ENCODE measurements around the gene FAM149A. TPM values are rescaled to one million over a fixed set of nuclear protein-coding genes. Genes with fewer than 3 reads are reported as not detected.

FAM149A gene
- 44.2 and 47.7 TPM in 2 replicates for total RNA-seq (2014; rRNA removed; shearing (Covaris generic); ENCODE audit: low replicate concordance)

DNA sequence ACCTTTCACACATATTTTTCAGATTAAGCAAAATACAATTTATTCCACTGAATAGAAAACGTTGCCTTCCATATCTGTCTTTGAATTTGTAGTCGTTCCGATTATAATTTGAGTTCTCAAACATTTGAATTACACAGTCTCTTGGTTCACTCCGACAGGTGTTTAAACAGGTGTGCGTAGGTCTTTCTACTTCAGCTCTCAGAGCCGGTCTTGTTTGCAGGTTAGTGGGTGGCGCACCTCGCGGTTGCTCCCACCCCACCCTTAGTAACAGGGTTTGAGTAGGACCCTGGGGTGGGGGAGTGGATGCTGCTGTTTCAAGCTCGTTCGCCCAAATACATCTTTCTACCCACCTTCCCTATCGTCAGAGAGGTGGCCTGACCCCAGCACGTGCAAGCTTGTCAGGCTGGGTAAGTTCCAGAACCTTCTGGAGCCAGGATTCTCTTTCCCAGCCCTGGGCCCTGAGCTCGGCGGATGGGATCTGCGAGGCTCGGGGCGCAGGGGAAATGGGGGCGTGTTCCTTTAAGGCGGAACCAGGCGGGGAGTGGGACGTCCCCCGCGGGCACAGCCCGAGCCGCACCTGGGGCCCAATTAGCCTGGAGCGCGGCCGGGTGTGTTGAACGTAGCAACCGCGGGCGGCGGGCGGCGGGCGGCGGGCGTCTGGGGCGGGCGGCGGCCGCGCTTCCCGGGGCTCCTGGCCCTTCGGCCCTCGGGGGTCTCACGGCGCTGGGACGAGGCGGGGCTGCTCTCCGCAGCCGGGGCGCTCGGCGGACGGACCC lies at the start of gene FAM149A:
Gene FAM149A (plus strand): TSS at position 591 of the 776 bp plus-strand sequence.
- DNase-seq (ENCODE audit: low read depth): no peak
- in situ Hi-C loops (cut with HindIII; ENCODE audit: low pct_unique_long_range_greater_than_20kb, low sequenced_read_pairs): no loop called here

DNA sequence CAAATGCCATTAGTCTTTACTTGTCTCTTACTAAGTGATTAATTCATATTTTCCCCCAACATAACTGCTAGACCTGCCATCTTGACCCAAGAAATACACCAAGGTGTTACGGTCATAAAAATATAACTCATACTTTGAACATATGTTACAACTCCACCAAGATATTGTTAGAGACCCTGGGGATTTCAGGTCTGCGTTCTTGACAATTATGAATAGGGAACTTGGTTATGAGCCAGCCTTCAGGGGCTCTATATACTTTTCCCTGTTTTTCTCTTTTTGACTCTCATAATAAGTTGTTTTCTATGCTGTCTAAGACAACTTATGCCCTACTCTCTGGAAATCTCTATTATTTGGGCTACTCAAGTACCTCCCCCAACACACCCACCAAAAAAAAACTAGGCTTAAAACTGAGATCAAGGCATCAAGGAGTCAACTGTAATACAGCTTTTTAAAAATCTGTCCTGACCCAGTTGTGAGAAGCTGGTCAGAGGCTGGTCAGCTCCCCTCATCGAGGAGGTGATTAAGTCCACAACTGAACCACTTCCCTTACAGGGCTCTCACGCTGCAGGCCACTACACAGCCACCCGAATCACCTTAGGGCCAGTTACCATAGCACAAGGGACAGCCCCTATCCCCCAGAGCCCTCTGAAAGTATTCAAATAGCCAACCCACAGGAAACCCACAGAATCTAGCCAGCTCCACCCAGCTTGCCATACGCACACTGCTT lies 46.1 kb upstream of the FAM149A start:
- no peak for DNase-seq (ENCODE audit: low read depth)
- in situ Hi-C loops (cut with HindIII; ENCODE audit: low pct_unique_long_range_greater_than_20kb, low sequenced_read_pairs): no loop called here

DNA sequence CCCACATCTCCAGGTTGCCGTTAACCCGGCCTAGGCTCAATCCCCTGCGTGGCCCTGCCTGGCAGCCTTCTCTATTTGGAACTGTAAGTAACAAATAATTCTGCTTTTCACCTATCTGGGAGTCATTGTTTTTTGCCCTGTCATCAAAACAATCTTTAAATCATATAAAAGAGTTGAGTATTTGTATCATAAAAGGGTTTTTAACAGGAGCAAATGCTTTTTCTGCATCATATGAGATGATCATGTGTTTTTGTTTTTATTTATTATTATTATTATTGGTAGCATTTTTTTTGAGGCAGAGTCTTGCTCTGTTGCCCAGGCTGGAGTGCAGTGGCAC lies 45.6 kb upstream of the FAM149A start:
- DNase-seq (ENCODE audit: low read depth): no peak
- in situ Hi-C loops (cut with HindIII; ENCODE audit: low pct_unique_long_range_greater_than_20kb, low sequenced_read_pairs): no loop called here

DNA sequence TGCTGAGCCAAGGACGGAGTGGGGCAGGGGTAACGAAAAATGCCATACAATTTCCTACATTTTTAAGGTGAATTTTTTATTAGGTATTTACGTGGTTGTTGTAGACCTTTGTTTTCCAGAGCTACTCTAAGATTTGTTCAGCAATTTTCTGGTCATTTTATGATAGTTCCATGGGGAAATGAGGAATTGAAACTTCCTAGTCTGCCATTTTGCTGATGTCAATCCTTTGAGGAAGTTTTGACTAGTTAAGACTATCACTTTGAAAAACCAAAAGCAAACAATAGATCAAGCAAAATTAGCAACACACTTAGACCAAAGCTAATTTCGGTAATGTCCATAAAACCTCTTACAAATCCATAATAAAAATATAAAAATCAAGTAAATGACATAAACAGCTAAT lies 42.6 kb upstream of the FAM149A start:
- no peak for DNase-seq (ENCODE audit: low read depth)
- in situ Hi-C loops (cut with HindIII; ENCODE audit: low pct_unique_long_range_greater_than_20kb, low sequenced_read_pairs): no loop called here

DNA sequence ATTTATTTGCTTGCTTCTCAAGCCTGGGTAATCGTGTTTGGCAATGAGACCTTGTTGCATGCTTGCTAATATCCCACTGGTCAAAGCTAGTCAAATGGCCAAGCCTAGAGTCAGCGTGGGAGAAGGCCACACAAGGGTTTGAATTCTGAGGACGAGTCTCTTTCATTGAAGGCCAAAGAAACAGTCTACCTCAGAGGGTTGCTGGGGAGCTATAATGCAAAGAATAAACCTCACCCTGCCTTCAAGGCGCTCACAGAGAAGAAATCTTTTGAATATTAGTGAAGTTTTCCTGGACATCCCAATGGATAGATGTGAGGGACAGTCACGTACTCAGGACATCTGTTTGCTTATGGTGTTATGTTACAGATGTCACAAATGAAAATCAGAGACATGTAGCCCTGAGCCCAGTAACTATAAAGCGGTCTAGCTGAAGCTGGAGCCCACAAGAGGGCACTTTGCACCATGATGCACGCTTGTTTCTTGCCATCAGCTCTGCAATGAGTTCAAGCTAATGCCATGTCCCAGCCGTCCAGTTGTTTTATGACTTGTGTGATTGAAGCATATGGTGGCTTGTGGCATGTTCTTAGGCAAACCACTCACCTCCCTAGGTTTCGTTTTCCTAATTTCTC lies 36.6 kb upstream of the FAM149A start:
- peak; percentile 64 for DNase-seq (ENCODE audit: low read depth)
- in situ Hi-C loops (cut with HindIII; ENCODE audit: low pct_unique_long_range_greater_than_20kb, low sequenced_read_pairs): no loop called here

DNA sequence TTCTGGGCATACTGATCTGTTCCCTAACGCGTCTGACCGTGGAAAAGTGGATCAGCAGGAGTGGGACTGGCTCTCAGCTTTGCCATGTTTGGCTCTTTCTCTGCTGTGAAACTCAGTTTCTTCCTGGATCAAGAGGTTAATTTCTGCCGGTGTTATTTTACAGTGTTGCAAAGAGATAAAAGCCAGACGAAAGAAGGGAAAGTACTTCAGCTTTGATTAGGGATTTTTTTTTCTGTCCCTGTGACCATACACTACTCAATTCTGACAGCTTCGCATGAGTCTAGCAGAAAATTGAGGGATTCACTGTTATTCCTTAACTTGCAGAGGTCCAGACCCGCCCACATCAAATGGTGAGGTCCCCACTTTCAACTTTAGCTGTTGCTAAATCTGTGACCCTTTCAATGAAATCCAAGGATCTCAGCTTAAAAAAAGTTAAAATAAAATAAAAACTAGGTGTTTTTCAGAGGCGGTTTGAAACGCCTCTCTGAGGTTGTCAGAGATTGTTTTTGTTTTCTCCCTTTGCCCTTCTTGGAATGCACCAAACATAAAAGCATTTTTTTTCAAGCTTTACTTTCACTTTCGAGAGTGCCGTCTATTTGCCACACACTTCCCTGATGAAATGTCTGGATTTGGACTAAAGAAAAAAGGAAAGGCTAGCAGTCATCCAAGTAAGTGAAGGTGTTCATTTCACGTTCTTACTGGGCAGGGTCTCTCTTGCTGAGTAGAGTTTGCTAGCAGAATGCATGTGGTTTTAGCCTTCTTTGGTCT lies 35.7 kb upstream of the FAM149A start, which contains the start of gene TLR3:
Gene TLR3 (plus strand): TSS at position 576 of the 768 bp plus-strand sequence. CDS start 7,464 bp downstream, outside the sequence.
- in situ Hi-C loops (cut with HindIII; ENCODE audit: low pct_unique_long_range_greater_than_20kb, low sequenced_read_pairs): no loop called here
- peak; percentile 38 for DNase-seq (ENCODE audit: low read depth)

DNA sequence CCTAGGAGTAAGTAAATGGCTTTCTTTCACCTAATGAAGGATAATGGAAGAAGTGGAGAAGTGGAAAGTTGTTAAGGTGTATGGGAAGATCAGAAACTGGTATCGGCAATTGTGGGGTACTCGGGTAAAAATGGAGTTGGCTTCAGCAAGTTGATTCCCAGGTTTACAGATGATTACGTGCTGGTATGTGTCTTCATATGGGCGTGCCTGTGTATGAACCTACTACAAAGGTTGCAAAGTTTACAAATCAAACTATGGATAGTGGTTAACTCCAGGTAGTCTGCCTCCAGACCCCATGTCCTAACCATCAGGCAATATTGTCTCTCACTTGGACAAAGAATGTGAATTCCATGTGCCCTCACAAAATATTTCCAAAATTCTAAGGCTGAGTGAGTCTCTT lies 34.8 kb upstream of the FAM149A start:
- in situ Hi-C loops (cut with HindIII; ENCODE audit: low pct_unique_long_range_greater_than_20kb, low sequenced_read_pairs): no loop called here
- DNase-seq (ENCODE audit: low read depth): no peak

DNA sequence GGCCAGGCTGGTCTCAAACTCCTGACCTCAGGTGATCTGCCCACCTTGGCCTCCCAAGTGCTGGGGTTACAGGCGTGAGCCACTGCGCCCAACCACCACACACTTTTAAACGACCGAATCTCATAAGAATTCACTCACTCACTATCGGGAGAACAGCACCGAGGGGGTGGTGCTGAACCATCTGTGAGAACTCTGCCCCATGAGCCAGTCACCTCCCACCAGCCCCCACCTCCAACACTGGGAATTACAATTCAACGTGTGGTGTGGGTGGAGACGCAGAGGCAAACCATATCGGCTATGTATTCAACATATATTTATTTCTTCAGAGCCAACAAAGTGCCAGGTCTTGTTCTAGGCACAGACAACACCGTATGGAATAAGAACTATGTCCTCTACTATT lies 32.0 kb upstream of the FAM149A start:
- DNase-seq (ENCODE audit: low read depth): no peak
- in situ Hi-C loops (cut with HindIII; ENCODE audit: low pct_unique_long_range_greater_than_20kb, low sequenced_read_pairs): no loop called here

DNA sequence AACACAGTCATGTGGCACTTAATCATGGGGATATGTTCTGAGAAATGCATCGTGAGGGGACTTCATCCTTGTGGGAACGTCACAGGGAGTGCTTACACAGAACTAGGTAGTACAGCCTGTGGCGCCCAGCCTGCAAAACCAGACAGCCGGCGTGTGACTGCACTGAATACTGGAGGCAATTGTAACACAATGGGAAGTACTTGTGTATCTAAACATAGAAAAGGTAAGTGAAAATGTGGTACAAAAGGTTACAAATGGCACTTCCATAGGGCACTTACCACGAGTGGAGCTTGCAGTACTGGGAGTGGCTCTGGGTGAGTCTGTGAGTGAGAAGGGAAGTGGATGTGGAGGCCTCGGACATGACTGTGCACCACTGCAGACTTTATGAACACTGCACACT lies 30.3 kb upstream of the FAM149A start:
- in situ Hi-C loops (cut with HindIII; ENCODE audit: low pct_unique_long_range_greater_than_20kb, low sequenced_read_pairs): no loop called here
- no peak for DNase-seq (ENCODE audit: low read depth)

DNA sequence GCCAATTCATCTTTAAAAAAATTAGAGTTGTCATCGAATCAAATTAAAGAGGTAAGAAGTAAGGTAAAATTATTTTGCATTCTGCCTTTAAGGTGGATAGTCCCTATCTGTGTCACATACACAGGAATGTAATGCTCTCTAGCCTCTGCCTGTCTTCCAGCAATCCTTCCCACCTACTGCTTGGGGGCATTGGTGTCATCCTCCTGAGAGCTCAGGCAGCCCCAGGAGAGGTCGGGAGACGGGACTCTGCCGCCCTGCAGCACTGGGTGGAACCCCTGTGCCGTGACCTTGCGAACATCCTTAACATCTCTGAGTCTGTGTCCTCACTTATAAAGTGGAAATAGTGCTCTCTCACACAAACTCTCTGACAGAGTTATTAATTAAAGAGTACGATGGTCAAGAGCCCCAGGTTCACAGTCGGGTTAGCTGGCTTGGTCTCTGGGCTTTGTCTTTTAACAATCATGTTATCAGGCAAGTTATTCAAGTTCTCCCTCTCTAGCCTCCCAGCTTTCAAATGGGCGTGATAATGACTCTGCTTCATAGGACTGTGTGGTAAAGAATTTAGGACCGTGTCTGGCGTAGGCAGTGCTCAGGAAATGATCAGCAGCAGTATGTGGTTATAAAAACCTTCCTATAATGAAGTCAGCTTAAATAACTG lies 25.4 kb upstream of the FAM149A start:
- DNase-seq (ENCODE audit: low read depth): peak; percentile 14
- in situ Hi-C loops (cut with HindIII; ENCODE audit: low pct_unique_long_range_greater_than_20kb, low sequenced_read_pairs): no loop called here

DNA sequence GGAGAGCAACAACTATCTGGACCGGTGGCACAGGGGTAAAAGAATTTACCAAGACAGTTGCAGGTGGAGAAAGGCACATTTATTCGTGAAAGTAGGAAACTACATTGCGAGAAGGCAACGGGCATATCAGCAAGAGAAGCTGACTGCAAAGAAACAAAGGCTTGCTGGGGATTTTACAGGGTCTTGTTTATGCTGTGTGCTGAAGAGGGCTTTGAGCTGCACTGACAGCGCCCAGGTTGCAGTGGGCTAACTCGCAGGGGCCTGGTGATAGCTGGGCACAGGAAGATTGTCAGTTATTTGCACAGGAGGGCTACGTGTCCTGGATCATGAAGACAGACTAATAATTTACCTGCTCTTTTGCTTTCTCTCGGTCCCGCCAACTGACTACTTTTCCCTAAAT lies 24.8 kb upstream of the FAM149A start:
- in situ Hi-C loops (cut with HindIII; ENCODE audit: low pct_unique_long_range_greater_than_20kb, low sequenced_read_pairs): no loop called here
- DNase-seq (ENCODE audit: low read depth): peak; percentile 4

DNA sequence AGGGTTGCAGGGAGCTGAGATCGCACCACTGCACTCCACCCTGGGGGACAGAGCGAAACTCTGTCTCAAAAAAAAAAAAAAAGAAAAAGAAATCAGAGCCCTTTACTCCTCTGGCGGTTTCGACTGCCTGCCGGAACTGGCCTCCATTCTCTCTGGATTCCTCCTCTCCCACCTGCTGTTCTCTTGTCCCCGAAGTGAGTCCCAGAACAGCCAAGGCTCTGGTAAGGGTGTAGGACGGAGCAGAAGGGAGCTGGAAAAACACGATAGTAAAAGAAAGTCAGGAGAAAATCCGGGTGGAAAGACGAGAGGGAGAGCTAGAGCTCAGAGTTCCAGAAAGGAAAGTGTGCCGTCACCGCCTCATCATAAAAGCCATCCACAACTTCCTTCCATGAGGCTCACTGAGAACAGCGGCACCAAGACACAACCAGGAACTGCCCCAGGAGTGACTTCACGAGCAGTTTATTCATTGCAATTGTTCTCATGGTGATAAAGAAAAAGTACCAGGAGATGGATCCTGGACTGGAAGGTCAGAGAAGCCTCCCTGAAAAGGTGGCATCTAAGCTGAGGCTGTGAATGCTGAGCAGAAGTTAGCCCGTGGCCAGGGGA lies 23.2 kb upstream of the FAM149A start:
- no peak for DNase-seq (ENCODE audit: low read depth)
- in situ Hi-C loops (cut with HindIII; ENCODE audit: low pct_unique_long_range_greater_than_20kb, low sequenced_read_pairs): no loop called here

DNA sequence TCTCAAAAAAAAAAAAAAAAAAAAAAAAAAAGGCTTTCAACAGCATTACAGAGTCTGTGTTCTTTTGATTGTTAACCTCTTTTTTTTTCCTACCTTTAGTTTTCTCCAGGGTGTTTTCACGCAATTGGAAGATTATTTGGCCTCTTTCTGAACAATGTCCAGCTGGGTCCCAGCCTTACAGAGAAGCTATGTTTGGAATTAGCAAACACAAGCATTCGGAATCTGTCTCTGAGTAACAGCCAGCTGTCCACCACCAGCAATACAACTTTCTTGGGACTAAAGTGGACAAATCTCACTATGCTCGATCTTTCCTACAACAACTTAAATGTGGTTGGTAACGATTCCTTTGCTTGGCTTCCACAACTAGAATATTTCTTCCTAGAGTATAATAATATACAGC lies 22.3 kb upstream of the FAM149A start:
- DNase-seq (ENCODE audit: low read depth): no peak
- in situ Hi-C loops (cut with HindIII; ENCODE audit: low pct_unique_long_range_greater_than_20kb, low sequenced_read_pairs): no loop called here

DNA sequence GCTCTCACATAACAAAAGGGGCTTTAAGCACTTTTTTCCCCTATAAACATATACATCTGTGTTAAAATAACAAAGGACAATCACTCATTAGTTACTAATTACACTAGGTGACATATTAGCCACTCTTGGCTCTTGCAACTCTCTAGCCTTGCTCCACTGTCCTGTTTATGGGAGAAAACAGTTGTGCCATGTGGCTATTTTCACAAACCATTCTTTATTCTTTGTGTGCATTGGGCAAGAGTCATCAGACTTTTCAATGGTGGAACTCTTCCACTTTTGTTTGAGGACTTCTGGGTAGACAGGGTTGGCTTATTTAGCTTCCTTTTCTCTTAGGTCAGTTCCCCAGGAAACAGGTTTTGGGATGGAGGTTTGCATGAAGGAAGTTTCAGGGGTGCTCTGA lies 16.0 kb upstream of the FAM149A start:
- in situ Hi-C loops (cut with HindIII; ENCODE audit: low pct_unique_long_range_greater_than_20kb, low sequenced_read_pairs): no loop called here
- DNase-seq (ENCODE audit: low read depth): no peak

DNA sequence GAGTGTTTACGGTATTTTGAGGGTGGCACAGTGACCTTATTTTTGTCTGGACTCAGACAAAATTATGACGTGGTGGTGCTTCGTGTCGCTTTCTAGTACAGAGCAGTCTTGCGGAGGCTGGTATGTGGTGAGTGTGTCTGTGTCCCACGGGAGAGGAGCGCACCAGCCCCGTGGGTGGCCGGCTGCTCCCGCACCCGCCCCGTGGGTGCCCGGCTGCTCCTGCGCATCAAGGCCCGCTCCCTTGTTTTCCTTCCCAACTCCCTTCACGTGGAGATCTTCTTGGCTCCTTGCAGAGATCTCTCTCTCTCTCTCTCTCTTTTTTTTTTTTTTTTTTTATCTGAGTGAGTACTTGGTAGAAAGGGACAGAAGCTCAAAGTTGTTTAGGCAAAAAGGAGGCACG lies 12.2 kb upstream of the FAM149A start:
- DNase-seq (ENCODE audit: low read depth): no peak
- in situ Hi-C loops (cut with HindIII; ENCODE audit: low pct_unique_long_range_greater_than_20kb, low sequenced_read_pairs): no loop called here

DNA sequence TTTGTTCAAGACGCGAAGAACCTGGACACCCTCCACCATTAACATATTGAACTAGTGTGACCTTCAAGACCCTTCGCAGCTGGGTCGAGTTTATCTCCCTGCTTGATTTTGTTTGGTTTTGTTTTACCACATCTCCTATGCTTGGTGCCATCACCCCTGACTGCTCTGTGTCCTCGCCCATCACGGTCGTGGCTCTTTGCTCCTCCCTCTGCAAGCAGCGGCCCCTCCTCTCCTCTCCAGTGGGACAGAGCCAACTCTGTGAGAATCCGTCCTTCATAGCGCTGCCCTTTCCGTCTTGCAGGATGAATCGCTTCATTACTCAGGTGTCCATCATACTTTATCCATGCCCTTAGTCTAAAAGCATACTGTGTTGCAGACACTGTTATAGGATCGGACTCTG lies 9.1 kb upstream of the FAM149A start:
- DNase-seq (ENCODE audit: low read depth): no peak
- in situ Hi-C loops (cut with HindIII; ENCODE audit: low pct_unique_long_range_greater_than_20kb, low sequenced_read_pairs): no loop called here

DNA sequence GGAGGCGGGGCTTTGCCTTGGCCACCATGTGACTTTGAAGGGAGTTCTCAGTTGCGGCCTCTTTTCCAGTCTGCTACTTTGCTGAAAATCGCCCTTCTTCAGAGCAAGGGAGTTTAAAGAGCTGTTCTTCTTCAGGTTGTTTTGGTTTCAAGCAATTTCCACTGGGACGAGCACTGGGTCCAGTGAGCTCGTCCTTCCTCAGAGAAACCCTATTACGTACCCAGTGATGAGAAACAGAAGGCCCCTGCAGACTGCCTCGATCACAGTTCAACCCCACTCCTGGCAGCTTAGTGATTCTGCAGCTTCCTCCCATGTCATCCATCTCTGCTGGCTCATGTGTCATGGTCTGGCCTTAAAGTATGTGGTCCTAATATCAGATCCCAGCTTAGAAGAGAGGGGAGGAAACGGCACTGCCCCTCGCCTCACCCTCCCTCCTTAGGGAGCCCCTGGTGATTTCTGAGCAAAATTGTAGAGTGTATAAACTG lies 7.8 kb upstream of the FAM149A start:
- DNase-seq (ENCODE audit: low read depth): no peak
- in situ Hi-C loops (cut with HindIII; ENCODE audit: low pct_unique_long_range_greater_than_20kb, low sequenced_read_pairs): no loop called here

DNA sequence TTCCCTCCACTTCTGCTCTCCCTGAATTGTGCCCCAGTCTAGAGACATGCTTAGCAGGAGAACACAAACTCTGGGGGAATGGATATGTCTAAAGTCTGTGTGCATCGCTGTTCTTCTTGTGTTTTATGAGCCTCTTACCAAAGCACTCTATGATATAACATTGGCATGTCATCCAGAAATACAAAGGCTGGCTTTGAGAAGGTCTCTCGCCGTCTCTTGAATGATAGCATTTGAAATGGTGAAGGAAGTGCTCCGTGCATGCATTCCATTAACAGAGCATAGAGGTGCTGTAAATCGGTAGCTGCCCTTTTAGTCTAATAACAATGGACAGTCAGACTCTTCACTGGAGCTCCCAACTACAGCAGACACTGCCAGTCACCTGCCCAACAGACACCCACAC lies 7.1 kb upstream of the FAM149A start:
- in situ Hi-C loops (cut with HindIII; ENCODE audit: low pct_unique_long_range_greater_than_20kb, low sequenced_read_pairs): no loop called here
- no peak for DNase-seq (ENCODE audit: low read depth)

All from Caki2 (cell line).